Fibroblast of upper back skin (primary cell): ENCODE results near the gene GSTT2B.
"Not testable (repeated sequence)": the region's sequence is repeated elsewhere in the genome, so short reads cannot be mapped to it uniquely, and the experiment has no call there.

Source experiments
- DNase-seq: peaks from one replicate; pipeline ENCODE4 v3.0.0-alpha.2; 2013

GSTT2B gene

DNA sequence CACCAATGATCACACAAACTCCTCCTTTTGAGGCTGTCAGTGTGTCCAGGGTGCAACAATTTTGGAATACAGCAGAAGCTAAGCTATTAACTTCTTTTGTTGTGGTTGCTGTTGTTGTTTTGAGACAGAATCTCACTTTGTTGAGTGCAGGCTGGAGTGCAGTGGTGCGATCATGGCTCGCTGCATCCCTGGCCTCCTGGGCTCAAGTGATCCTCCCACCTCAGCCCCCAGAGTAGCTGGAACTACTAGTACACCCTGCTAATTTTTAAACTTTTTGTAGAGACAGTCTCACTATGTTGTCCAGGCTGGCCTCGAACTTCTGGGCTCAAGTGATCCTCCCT is 22.0 kb downstream of the GSTT2B start:
- DNase-seq = no peak

DNA sequence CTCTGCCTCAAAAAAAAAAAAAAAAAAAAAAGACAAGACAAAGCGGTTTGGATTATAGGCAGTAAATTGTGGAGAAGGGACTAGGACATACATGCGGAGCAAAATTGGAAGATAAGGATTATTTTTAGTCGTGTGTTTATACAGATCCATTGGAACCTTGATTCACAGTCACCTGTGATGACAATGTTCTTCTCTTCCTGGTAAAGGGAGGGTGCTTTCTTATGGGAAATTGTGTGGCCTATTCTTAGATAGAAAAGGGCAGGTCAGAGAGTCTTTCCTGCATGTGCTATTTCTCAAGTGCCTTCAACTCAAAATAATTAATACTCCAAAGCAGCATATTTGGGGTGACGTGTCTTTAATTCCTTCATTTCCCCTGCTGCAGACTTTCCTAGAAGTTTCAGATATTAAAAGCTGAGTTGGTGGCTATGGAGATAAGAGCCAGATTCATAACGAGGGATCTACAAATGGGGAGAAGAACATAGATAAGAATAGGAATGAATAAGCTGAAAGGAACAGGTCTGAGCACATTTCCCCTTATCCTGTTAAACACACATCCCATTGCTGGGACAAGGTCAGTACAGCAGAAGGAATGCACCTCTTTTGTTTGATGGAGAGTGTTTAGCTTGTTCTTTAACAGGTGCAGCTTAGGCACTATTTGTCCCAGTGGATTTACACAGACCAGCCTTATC is 22.5 kb downstream of the GSTT2B start:
- DNase-seq = no peak

DNA sequence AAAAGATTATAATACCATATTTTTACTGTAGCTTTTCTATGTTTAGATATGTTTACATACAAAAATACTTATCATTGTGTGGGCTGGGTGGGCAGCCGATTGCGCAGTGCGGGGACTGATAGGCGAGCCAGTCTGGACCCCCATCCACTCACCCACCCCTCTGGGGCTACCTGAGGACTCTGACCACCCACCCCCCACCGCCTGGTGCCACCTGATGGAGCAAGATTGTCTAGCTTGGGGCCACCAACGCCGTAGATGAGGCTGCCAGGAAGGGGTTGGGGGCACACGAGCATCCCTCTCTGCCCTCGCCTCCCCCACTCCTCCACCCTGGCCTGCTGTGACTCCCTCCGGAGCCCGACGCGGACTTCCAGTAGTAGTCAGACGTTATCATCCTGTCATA is 34.4 kb downstream of the GSTT2B start:
- no peak for DNase-seq

DNA sequence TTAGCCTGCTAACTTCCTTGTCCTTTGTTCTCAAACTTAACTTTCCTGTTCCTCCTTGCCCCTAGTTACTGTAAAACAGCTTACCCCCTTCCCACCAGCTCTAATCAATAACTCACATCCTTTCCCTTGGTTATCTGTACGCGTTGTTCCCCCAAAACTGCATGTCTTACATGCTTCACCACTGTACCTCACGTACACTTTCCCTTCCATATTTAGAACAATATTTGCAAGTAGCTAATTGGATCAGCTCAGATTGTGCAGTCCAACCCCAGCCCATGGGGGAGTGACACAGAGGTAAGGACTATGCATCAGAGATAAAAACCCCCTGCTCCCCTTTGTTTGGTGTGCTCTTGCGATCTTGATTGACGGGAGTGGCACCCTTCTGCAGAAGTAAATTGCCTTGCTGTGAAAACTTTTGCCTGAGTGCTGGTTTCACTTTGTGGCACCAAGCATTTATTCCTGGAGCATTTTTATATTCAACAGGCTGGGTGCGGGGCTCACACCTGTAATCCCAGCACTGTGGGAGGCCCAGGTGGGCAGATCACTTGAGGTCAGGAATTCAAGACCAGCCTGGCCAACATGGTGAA is 35.9 kb downstream of the GSTT2B start:
- DNase-seq = no peak

DNA sequence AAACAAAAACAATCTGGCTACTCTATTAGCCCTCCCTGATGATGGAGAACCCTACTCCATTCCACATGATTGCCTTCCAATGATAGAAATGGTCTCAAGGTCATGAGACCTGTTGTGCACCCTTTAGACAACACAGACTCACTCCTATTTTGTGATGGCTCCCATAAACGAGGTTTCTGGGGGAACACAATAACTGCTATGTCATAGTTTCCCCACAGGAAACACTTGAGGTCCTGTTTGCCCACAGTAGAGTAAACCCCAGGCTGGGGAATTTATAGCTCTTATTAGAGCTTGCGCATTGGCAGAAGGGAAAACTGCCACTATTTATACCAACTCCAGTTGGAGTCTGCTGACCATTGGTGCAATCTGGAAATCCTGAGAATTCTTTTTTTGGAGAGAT is 38.1 kb downstream of the GSTT2B start:
- no peak for DNase-seq

DNA sequence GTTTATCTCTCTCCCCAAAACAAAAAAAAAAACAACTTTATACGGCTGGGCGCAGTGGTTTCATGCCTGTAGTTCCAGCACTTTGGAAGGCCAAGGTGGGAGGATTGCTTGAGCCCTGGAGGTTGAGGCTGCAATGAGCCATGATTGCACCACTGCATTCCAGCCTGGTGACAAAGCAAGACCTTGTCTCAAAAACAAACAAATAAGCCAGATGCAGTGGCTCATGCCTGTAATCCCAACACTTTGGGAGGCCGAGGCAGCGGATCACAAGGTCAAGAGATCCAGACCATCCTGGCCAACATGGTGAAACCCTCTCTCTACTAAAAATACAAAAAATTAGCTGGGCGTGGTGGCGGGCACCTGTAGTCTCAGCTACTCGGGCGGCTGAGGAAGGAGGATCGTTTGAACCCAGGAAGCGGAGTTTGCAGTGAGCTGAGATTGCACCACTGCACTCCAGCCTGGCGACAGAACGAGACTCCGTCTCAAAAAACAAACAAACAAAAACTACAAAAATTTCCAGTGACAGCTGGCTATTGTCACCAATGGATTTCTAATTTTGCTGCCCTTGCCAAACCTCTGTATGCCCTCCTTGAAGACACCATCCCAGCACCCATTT is 39.3 kb downstream of the GSTT2B start:
- DNase-seq = not testable (repeated sequence)

DNA sequence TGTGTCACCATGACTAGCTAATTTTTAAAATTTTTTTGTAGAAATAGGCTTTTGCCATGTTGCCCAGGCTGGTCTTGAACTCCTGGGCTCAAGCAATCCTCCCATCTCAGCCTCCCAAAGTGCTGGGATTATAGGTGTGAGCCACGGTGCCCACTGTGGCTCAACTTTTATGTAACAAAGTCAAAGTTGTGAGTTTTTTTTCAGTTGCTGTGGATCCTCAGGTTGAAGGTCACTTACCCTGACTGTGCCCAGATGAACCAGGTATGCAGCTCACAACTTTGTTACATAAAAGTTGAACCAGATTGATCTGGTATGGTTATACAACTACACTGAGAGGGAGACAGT is 40.8 kb downstream of the GSTT2B start:
- DNase-seq = not testable (repeated sequence)

DNA sequence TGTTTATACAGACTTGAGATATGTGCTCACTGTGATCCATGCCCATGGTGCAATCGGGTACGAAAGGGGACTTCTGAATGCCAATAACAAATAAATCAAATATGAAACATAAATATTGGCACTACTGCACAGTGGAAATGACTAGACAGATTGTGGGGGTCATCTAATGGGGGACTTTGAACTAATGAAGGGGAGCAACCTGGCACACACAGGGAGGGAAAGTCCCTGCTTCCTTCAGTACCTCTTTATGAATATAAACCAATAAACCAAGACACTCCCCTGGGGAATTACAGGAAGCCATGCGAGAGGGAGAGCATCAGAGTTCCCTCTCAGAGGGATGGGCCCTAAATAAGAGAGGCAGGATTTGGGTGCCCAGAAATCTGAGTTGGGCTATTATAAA is 45.7 kb downstream of the GSTT2B start:
- no peak for DNase-seq

DNA sequence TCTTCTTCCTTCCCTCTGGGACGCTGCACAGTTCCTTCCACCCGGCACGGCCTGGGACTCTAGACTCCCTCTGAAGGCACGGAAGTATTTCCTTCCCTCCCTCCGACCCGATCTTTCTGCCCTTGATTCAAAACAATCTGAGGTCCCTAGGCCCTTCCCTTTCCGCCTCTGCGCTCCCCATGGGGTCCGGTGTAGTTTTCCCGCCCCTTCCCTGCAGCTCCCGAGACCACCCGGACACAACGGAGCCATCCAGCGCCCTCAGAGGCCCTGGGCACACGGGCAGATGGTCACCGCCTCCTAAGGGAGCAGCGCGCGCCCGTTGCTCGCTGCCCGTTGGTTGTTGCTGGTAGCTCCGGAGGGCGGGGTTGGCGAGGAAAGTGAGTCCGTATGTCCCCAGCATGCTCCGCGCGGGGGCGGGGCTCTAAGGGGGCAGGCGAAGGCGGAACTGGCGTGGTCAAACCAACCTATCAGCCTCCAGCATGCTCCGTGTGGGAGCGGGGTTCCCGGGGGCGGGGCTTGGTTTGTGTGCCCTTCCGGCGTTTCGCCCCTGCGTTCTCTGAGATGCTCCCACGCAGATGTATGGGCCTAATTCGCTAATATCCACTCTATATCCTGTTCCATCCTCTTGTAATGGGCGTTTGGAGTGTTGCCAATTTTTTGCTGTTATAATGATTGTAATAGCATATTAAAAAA is 47.2 kb downstream of the GSTT2B start:
- DNase-seq = peak; percentile 99

DNA sequence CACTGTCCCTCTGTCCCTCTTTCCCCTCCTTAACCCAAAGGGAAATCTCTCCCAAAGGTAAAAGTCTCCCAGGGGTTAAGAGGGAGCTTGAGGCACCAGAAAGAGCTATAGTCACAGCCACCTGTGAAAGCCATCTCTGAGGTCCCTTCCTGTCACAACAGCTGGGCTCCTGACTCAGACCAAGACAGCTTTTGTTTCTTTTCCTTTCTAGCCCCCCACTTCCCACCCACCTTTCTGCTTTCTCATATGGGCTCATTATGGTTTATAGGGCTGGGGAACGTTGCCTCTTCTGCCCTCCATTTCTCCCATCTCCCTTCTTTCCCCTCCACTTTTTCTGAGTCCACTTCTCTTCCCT is 47.7 kb downstream of the GSTT2B start:
- DNase-seq = no peak

DNA sequence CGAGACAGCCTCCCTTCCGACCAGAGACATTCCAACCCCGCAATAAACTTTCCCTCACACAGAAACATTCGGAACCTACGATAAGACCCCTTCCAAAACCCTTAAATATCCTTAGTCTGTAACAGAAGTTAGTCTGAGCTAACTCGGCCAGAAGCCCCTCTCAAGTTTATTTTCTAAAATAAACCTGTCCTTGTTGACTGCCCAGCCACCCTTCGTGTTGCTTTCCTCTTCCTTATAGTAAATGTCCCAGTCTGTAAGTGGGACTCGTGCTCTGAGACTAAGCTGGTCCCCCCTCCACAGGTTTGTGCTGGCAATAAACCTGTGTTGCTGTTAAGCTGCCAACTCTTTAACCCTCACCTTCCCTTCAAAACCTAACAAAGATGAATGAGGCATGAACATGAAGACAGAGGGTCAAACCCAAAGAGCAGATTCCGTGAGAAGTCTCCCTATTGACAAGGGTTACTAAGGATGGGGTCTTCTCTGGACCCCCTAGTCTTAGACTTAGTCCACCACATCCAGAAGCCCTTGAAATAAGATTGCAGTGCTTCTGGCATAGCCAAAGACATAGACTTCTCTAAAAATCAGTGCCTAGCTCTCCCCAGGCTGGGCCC is 48.6 kb downstream of the GSTT2B start:
- no peak for DNase-seq

DNA sequence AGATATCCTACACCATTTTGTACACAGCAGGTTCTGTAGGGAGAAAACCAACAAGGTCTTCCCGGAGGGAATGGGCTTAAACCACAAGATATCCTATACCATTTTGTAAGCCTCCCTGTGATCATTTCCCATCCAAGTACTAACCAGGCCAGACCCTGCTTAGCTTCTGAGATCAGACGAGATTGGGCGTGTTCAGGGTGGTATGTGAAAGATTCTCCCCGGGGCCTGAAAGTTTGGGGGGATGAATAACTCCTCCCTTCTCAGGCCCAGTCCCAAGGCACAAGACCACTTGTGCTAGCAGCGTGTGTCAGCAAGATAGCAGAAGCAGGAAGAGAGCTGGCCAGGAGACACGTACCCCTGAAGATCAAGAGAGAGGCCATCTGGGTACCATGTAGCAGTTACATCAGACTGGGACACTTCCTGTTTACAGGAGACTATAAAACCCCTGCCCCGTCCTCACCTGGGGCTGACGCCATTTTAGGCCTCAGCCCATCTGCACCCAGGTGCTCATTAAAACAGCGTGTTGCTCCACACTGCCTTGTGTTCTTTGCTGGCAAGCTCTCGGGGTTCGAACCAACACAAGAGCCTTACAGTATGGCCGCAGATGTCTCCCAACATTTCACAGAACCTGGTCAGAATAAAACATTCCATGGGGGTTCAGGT is 49.5 kb downstream of the GSTT2B start:
- no peak for DNase-seq

DNA sequence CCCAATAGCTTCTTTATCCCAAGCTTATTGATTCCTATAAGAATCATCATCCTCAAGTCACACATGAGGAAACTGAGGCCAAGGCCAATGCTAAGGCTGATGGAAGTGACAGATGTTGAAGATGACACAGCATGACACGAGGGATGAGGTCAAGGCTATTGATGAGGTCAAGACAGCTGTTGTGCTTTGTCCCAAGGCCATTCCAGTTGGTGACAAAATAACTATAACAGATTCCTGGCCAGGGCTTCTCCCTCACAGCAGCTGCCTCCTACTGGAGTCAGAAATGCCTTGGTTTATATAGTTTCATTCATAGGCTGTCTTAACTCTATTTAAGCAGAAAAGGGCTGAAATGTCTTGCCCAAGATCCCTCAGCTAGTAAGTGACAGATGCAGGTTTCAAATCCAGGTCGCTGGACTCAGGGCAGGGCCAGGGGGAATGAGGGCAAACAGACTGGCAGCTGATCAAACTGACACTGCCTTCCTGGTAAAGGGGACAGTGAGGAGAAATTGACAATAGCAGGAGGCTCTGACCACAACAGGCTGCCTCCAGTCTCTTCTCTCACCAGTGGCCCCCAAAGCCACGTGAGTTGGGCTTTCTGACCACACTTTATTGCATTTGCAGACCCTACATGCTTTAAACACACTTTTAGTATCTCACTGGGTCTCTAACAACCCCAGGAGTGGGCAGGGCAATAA is 50.4 kb downstream of the GSTT2B start:
- DNase-seq = no peak

DNA sequence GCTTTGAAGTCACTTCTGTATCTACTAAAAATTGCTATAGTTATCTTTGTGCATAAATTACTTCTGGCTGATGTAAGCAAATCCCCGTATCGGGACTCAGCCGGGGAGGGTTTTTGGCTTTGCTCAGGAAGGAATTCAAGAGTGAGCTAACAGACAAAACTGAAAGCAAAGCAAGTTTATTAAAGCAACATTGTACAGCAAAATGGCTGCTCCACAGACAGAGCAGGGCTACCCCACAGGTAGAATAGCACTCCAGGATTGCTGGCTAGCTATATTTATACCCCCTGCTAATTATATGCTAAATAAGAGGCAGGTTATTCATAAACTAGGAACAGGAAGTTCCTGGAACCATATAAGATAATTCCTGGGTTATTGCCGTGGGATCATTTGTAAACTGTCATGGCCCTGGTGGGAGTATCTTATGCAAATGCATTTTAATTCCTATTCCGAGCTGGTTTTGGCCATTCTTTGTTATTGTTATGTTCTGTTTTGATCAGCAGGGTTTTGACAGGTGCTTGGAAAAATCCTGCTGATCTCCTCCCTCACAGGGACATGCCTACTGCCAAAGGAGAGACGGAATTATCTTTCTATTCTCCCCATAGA is 51.6 kb downstream of the GSTT2B start:
- DNase-seq = no peak

DNA sequence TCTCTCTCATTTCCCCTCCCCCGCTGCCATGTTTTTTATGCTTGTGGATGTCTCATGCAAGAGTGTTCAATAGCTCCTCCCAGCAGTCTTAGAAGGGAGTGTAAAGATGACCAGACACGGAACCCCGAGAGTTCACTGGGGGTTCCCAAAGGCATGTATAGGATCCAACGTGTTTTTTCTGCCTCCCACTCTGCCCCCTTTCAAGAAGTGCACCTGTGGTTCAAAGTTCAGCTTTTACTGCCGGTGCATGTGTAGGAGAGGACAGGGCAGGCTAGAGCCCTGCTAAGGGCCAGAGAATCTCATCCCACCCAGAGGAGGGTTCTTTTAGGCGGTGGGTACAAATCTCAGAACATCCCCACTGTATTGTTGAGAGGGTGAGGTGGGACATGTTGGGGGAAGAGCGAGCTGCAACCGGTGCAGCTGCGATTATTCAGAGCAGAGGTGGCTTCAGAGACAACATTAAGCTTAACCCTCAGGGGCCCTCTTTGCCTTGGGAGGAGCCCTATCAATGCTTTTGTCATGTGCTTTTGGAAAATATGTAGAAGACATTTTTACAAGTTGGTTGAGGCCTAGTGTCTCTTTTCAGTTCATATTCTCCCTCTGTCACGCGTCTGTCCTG is 52.3 kb downstream of the GSTT2B start:
- no peak for DNase-seq

DNA sequence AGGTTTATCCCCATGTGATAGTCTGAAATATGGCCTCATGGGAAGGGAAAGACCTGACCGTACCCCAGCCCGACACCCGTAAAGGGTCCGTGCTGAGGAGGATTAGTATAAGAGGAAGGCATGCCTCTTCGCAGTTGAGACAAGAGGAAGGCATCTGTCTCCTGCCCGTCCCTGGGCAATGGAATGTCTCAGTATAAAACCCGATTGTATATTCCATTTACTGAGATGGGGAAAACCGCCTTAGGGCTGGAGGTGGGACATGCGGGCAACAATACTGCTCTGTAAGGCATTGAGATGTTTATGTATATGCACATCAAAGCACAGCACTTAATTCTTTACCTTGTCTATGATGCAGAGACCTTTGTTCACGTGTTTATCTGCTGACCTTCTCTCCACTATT is 53.6 kb downstream of the GSTT2B start:
- DNase-seq = not testable (repeated sequence)
